Vagina (tissue), 2 donors: ENCODE data around the gene NUDT8. TPM values are rescaled to one million over a fixed set of nuclear protein-coding genes. Genes with fewer than 3 reads are reported as not detected.
A peak's percentile ranks its signal among the peaks of the same experiment; 100 is the strongest.

Source experiments
- DNase-seq, 2 donors: peaks; one replicate each; pipeline ENCODE4 v3.0.0-alpha.2; 2017; ENCODE audit errors: extremely low spot score in 2 of 2
- H3K27ac ChIP-seq: fragments of 200-600 bp; sonication (generic); one replicate; pipeline ENCODE4 v1.5.1; 2019
- H3K27me3 ChIP-seq: fragments of 200-600 bp; sonication (generic); one replicate; pipeline ENCODE4 v1.5.1; 2019
- H3K36me3 ChIP-seq, 2 donors: fragments of 200-600 bp; sonication (generic); one replicate each; pipeline ENCODE4 v1.5.1; 2017 to 2019
- H3K4me1 ChIP-seq: fragments of 200-600 bp; sonication (generic); one replicate; pipeline ENCODE4 v1.5.1; 2019
- H3K4me3 ChIP-seq, 2 donors: fragments of 200-600 bp; sonication (generic); 1 replicate in 1 of 2; 2 replicates in 1 of 2; pipeline ENCODE4 v1.5.1; 2016 to 2019
- H3K9me3 ChIP-seq: fragments of 200-600 bp; sonication (generic); one replicate; pipeline ENCODE4 v1.5.1; 2019
- POLR2A ChIP-seq, 2 donors: fragments of 450-650 bp; IDR thresholded peaks; one replicate each; pipeline ENCODE4 v1.6.1; 2017; ENCODE audit warnings: antibody characterized with exemption in 2 of 2, mild to moderate bottlenecking in 2 of 2, moderate library complexity in 2 of 2
- POLR2AphosphoS5 ChIP-seq, 2 donors: sonication (generic); formaldehyde crosslinking; IDR thresholded peaks; one replicate each; pipeline ENCODE4 v1.9.0; 2017; ENCODE audit warnings: antibody characterized with exemption in 2 of 2, mild to moderate bottlenecking in 2 of 2, low read depth in 1 of 2; ENCODE audit not compliant: insufficient read depth in 1 of 2
- intact Hi-C: fragments of 100-400 bp; cut with DNase I; formaldehyde crosslinking; loops from one replicate; pipeline ENCODE4 v1.15.1; 2023
- total RNA-seq: library from RNA; depleted of rRNA; stranded (reverse); fragments of >200 nt; gene quantifications from one replicate; pipeline ENCODE4 v1.2.3, GENCODE V29; 2016
- TF ChIP-seq, protein P1 (sequence below), 3 experiments: fragments of 450-650 bp in 2 of 3; fragments of 200-600 bp in 1 of 3; sonication (generic) in 1 of 3; IDR thresholded peaks; one replicate each; pipeline ENCODE4 v1.5.1; 2017 to 2019; ENCODE audit warnings: antibody characterized with exemption in 3 of 3, mild to moderate bottlenecking in 2 of 3, moderate library complexity in 2 of 3

Gene NUDT8, protein sequence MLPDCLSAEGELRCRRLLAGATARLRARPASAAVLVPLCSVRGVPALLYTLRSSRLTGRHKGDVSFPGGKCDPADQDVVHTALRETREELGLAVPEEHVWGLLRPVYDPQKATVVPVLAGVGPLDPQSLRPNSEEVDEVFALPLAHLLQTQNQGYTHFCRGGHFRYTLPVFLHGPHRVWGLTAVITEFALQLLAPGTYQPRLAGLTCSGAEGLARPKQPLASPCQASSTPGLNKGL
- total RNA-seq, result 23.8 TPM

DNA sequence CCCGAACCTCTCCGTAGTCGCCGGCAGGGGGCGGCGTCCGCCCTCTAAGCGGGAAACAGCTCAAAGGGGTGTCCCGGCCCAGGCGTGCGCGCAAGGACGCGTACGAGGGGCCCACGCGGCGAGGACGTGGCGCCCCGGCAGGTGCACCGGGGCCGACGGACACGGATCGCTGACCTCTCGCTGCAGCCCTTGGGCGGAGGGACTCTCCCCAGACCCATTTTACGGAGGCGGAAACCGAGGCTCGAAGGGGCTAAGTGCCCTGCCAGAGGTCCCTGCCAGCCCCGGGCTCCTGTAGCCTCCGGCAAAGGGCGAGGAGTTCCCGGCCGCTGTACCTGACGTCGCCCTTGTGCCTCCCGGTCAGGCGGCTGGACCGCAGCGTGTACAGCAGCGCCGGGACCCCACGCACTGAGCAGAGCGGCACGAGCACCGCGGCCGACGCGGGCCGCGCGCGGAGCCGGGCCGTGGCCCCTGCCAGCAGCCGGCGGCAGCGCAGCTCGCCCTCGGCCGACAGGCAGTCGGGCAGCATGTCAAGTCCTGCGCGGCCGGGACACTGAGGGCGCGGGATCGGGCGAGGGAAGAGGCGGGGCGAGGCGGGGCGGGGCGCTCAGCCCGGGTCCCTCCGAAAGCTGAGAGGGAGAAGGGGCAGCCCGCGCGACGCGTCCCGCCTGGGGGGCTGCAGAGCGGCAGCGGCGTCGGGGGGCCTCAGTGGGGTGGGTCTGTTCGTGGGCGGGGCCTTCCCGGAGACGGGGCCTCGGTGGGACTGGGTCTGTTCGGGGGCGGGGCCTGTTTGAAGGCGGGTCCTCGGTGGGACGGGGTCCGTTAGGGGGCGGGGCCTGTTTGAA lies at the start of gene NUDT8:
Gene NUDT8, minus strand, starts transcription at position 552 of the 842 bp plus-strand sequence. Its CDS starts 26 bp downstream, at position 526.
- no peaks in the 10 kb centered on the region for H3K27me3 ChIP-seq
- H3K36me3 ChIP-seq, result no peaks in the 10 kb centered on the region
- H3K27ac ChIP-seq, result peak within 1 kb of the TSS; percentile 91
- intact Hi-C loops, result no loop called here
- peak within 1 kb of the TSS; percentile 58 to 71 for H3K4me3 ChIP-seq
- DNase-seq, result no peak
- TF ChIP-seq POLR2A (IDR thresholded peaks at IDR 0.05) (peak in 1 of 2 donors; percentile 33), POLR2AphosphoS5 (IDR thresholded peaks at IDR 0.05; ENCODE audit: insufficient read depth in 1 of 2, low read depth in 1 of 2) (peak; percentile 41 to 60)
- TF ChIP-seq, protein P1, sequence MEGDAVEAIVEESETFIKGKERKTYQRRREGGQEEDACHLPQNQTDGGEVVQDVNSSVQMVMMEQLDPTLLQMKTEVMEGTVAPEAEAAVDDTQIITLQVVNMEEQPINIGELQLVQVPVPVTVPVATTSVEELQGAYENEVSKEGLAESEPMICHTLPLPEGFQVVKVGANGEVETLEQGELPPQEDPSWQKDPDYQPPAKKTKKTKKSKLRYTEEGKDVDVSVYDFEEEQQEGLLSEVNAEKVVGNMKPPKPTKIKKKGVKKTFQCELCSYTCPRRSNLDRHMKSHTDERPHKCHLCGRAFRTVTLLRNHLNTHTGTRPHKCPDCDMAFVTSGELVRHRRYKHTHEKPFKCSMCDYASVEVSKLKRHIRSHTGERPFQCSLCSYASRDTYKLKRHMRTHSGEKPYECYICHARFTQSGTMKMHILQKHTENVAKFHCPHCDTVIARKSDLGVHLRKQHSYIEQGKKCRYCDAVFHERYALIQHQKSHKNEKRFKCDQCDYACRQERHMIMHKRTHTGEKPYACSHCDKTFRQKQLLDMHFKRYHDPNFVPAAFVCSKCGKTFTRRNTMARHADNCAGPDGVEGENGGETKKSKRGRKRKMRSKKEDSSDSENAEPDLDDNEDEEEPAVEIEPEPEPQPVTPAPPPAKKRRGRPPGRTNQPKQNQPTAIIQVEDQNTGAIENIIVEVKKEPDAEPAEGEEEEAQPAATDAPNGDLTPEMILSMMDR (IDR thresholded peaks at IDR 0.05), result peak; percentile 60 to 84 (median 66)
- H3K9me3 ChIP-seq, result no peaks in the 10 kb centered on the region
- H3K4me1 ChIP-seq, result peaks cover 24% of the 10 kb centered on the region

DNA sequence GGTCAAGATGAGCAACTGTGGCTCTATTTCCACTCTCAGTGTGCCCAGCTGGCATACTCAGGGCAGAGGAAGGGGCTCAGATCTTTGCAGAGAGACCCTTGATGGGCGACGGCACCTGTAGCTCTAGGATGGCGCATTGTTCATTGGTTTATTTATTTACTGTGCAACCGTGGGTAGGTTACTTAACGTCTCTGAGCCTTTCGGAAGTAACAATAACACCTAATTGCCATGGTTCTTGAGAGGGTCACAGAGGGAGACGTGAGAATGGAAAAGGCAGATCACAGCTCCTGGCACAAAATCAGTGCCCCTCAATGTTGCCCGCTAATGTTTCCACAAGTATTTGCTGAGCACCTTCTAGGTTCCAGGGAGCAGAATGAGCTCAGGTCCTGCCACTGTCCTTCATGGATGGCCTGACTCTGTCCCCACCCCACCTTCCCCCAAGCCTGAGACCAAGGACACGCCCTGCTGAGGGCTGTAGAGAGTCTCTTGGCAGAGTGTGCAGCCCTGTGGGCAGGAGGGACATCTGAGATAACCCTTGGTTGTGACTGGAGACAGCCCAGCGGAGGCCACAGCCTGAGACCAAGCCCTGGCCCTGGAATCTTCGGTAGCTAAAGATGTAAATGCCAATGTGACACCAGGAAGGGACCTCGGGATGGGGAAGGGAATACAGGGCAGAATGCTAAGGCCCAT lies 45.5 kb upstream of the NUDT8 start:
- Histone ChIP-seq H3K4me1 (no peaks in the 10 kb centered on the region), H3K9me3 (no peaks in the 10 kb centered on the region), H3K27ac (peak overlapping the region; percentile 30), H3K4me3 (no peak overlapping the region), H3K36me3 (no peaks in the 10 kb centered on the region), H3K27me3 (no peaks in the 10 kb centered on the region)
- no peak for DNase-seq
- TF ChIP-seq, protein P1 (IDR thresholded peaks at IDR 0.05), result no peak
- TF ChIP-seq POLR2AphosphoS5 (IDR thresholded peaks at IDR 0.05; ENCODE audit: insufficient read depth in 1 of 2, low read depth in 1 of 2), result no peak
- TF ChIP-seq POLR2A (IDR thresholded peaks at IDR 0.05), result no peak
- intact Hi-C loops, result no loop called here

DNA sequence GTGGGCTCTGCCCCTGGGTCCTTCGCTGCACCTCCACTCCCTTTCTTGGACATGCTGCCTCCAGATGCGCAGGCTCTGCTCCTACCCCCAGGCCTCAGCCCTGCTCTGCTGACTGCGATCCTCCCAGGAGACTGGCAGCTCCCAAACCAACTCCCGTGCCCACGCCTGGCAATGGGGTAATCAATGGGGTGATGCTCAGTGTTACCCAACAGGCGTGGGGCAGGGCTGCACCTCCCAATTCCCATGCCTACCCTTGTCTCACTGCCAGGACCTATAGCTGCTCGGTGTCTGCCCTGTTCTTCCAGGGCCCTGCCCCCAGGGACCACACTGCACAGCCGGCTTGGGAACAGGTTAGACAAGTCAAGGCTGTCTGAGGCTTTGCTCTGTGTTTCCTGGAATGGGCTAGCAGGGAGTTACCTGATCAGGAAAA lies 44.7 kb upstream of the NUDT8 start, which contains the start of gene ALDH3B2:
Gene ALDH3B2, minus strand, starts transcription at position 182 of the 430 bp plus-strand sequence. CDS start 7,688 bp downstream, outside the sequence.
- no peaks in the 10 kb centered on the region for H3K36me3 ChIP-seq
- H3K27me3 ChIP-seq, result no peaks in the 10 kb centered on the region
- DNase-seq, result no peak
- H3K27ac ChIP-seq, result peak within 1 kb of the TSS; percentile 30
- H3K9me3 ChIP-seq, result no peaks in the 10 kb centered on the region
- H3K4me3 ChIP-seq, result peak within 1 kb of the TSS in 1 of 2 donors; percentile 20
- intact Hi-C loops, result no loop called here
- no peak for TF ChIP-seq POLR2A (IDR thresholded peaks at IDR 0.05)
- TF ChIP-seq POLR2AphosphoS5 (IDR thresholded peaks at IDR 0.05; ENCODE audit: insufficient read depth in 1 of 2, low read depth in 1 of 2), result peak; percentile 66 to 74
- TF ChIP-seq, protein P1 (IDR thresholded peaks at IDR 0.05), result no peak
- H3K4me1 ChIP-seq, result no peaks in the 10 kb centered on the region

DNA sequence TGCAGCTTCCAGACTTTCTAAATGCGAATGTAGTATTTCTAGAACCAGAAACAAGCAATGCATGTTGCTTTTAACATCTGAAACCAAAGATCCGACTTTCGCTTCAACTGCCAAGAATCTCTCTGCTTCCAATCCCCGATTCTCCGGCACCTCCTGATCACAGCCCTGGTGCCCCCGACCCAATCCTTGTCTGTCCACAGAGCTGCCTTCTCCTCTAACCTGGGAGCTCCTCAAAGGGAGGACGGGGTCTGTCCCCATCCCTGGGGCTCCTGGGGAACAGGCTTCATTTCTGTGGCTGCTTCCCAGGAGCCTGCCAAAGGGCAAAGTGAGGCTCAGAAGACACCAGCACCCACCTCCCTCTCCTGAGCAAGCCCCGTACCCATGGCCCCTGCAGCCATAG lies 44.2 kb upstream of the NUDT8 start:
- Histone ChIP-seq H3K27ac (no peak overlapping the region), H3K4me1 (no peaks in the 10 kb centered on the region), H3K27me3 (no peaks in the 10 kb centered on the region), H3K9me3 (no peaks in the 10 kb centered on the region), H3K4me3 (peak overlapping the region in 1 of 2 donors; percentile 20), H3K36me3 (no peaks in the 10 kb centered on the region)
- intact Hi-C loops, result no loop called here
- DNase-seq, result no peak
- TF ChIP-seq, protein P1 (IDR thresholded peaks at IDR 0.05), result no peak
- TF ChIP-seq POLR2A (IDR thresholded peaks at IDR 0.05) (no peak), POLR2AphosphoS5 (IDR thresholded peaks at IDR 0.05; ENCODE audit: insufficient read depth in 1 of 2, low read depth in 1 of 2) (no peak)
